ENCODE data around the gene CLCF1.

Gene CLCF1

GRCh38 chr11:67355023-67355793 is 18.2 kb downstream of the CLCF1 start:
- no peak for DNase-seq

- peak; percentile 89 for DNase-seq
Observed at GRCh38 chr11:67354075-67355022, 19.0 kb downstream of the CLCF1 start.

- peak; percentile 99 for DNase-seq
Observed at GRCh38 chr11:67353317-67354074, 19.9 kb downstream of the CLCF1 start, which contains the start of gene POLD4. Gene POLD4, minus strand, starts transcription at chr11:67353546. Its CDS starts 147 bp downstream, at chr11:67353399.

GRCh38 chr11:67352546-67353316 is 20.7 kb downstream of the CLCF1 start:
- DNase-seq = peak; percentile 66

GRCh38 chr11:67351275-67352005 is 22.0 kb downstream of the CLCF1 start:
- DNase-seq = peak; percentile 87

- DNase-seq = no peak
Observed at GRCh38 chr11:67349928-67350465, 23.4 kb downstream of the CLCF1 start.

GRCh38 chr11:67349457-67349856 is 23.9 kb downstream of the CLCF1 start:
- DNase-seq = no peak

- no peak for DNase-seq
Observed at GRCh38 chr11:67349036-67349435, 24.4 kb downstream of the CLCF1 start.

- no peak for DNase-seq
Observed at GRCh38 chr11:67347964-67348749, 25.2 kb downstream of the CLCF1 start.

- peak; percentile 59 for DNase-seq
Observed at GRCh38 chr11:67345920-67346819, 27.2 kb downstream of the CLCF1 start.

- DNase-seq = no peak
Observed at GRCh38 chr11:67345247-67345919, 28.0 kb downstream of the CLCF1 start.

- DNase-seq = peak; percentile 28
Observed at GRCh38 chr11:67344264-67344663, 29.1 kb downstream of the CLCF1 start.

GRCh38 chr11:67337257-67337656 is 36.1 kb downstream of the CLCF1 start:
- no peak for DNase-seq

GRCh38 chr11:67332081-67332691 is 41.2 kb downstream of the CLCF1 start:
- DNase-seq = no peak

- no peak for DNase-seq
Observed at GRCh38 chr11:67323526-67323925, 49.9 kb downstream of the CLCF1 start.

GRCh38 chr11:67322049-67322448 is 51.3 kb downstream of the CLCF1 start:
- no peak for DNase-seq

- no peak for DNase-seq
Observed at GRCh38 chr11:67321313-67321871, 52.0 kb downstream of the CLCF1 start.

GRCh38 chr11:67320691-67321090 is 52.7 kb downstream of the CLCF1 start:
- no peak for DNase-seq
